Endothelial cell of umbilical vein (primary cell): ENCODE data around the gene KIF2C. TPM values are rescaled to one million over a fixed set of nuclear protein-coding genes. Genes with fewer than 3 reads are reported as not detected.

Experiments
- BruUV-seq: library from RNA; stranded (reverse); fragments of 400-500 nt; replicated peaks from 2 replicates; lab custom pipeline; 2021; lab: Mats Ljungman, UMichigan
- CTCF ChIA-PET: fragments of 300-600, 350-600 bp; sonication (Branson Sonifier 250); formaldehyde crosslinking; loops from one replicate; lab custom pipeline; 2021; ENCODE audit warnings: antibody characterized with exemption, inconsistent platforms; lab: Charles Lee
- POLR2A ChIA-PET: fragments of 300-600, 350-600 bp; sonication (Branson Sonifier 250); formaldehyde crosslinking; loops from one replicate; lab custom pipeline; 2021; ENCODE audit warnings: antibody characterized with exemption, inconsistent platforms; lab: Charles Lee
- DNase-seq: peaks from one replicate; pipeline ENCODE4 v3.0.0-alpha.2; 2011; ENCODE audit warnings: low read depth, low spot score
- FAIRE-seq: peaks from 2 replicates; lab custom pipeline; 2011; peaks lifted over from hg19 to GRCh38; lab: Jason Lieb, UNC
- H2AFZ ChIP-seq: 2 replicates; pipeline ENCODE4 v1.6.0; 2012; ENCODE audit warnings: low read depth, low read length, control low read depth, inconsistent platforms
- H3K27ac ChIP-seq: 2 replicates; pipeline ENCODE4 v1.5.1; 2011; ENCODE audit warnings: low read depth, mild to moderate bottlenecking, control low read depth, low read length, moderate library complexity; ENCODE audit not compliant: insufficient read depth
- H3K27me3 ChIP-seq, 2 experiments: 2 replicates each; pipeline versions ENCODE4 v1.6.0 to v1.6.1; 2011; ENCODE audit warnings: low read length in 2 of 2, mixed read lengths in 1 of 2; ENCODE audit not compliant: control insufficient read depth in 2 of 2, insufficient read depth in 2 of 2
- H3K36me3 ChIP-seq, 2 experiments: 2 replicates in 1 of 2; 3 replicates in 1 of 2; pipeline ENCODE4 v1.5.1; 2011; ENCODE audit warnings: low read length in 2 of 2, mild to moderate bottlenecking in 1 of 2, moderate library complexity in 1 of 2; ENCODE audit not compliant: control insufficient read depth in 2 of 2, insufficient read depth in 2 of 2; ENCODE audit errors: extremely low read depth in 1 of 2
- H3K4me1 ChIP-seq: 3 replicates; pipeline ENCODE4 v1.5.1; 2011; ENCODE audit warnings: mild to moderate bottlenecking, low read length; ENCODE audit not compliant: control insufficient read depth, insufficient read depth; ENCODE audit errors: extremely low read depth
- H3K4me2 ChIP-seq: 2 replicates; pipeline ENCODE4 v1.6.1; 2011; ENCODE audit warnings: low read length, control low read depth, mixed read lengths; ENCODE audit not compliant: insufficient read depth
- H3K4me3 ChIP-seq, 3 experiments: fragments of 200-600 bp in 1 of 3; sonication (generic), shearing (Covaris generic) in 1 of 3; replicated peaks in 1 of 3; 2 replicates each; pipeline ENCODE4 v1.5.1; 2011 to 2016; ENCODE audit warnings: control low read depth in 3 of 3, low read length in 3 of 3, mild to moderate bottlenecking in 2 of 3, inconsistent platforms in 1 of 3, low read depth in 1 of 3, moderate library complexity in 1 of 3; ENCODE audit not compliant: insufficient read depth in 1 of 3
- H3K79me2 ChIP-seq: 2 replicates; pipeline ENCODE4 v1.6.0; 2012; ENCODE audit warnings: low read length, inconsistent platforms; ENCODE audit not compliant: control insufficient read depth, insufficient read depth
- H3K9ac ChIP-seq: replicated peaks from 2 replicates; pipeline ENCODE3; 2011; ENCODE audit warnings: low read length, control low read depth; ENCODE audit not compliant: insufficient read depth; ENCODE audit errors: extremely low read depth
- H3K9me1 ChIP-seq: replicated peaks from 3 replicates; pipeline ENCODE4 v1.6.0; 2011; ENCODE audit warnings: mild to moderate bottlenecking, low read length; ENCODE audit not compliant: control insufficient read depth, insufficient read depth; ENCODE audit errors: extremely low read depth
- H3K9me3 ChIP-seq: replicated peaks from 2 replicates; pipeline ENCODE4 v1.5.1; 2012; ENCODE audit warnings: low read length, inconsistent platforms; ENCODE audit not compliant: control insufficient read depth, insufficient read depth
- H4K20me1 ChIP-seq: replicated peaks from 2 replicates; pipeline ENCODE3; 2011; ENCODE audit warnings: mild to moderate bottlenecking, low read length; ENCODE audit not compliant: control insufficient read depth, insufficient read depth; ENCODE audit errors: extremely low read depth
- EZH2 ChIP-seq: IDR thresholded peaks from 2 replicates; pipeline ENCODE4 v1.6.1; 2012; ENCODE audit warnings: borderline replicate concordance, low read depth, mild to moderate bottlenecking, moderate library complexity, low read length, inconsistent platforms; ENCODE audit not compliant: severe bottlenecking
- FOS ChIP-seq: IDR thresholded peaks from 2 replicates; pipeline ENCODE4 v1.6.1; 2011; ENCODE audit warnings: mild to moderate bottlenecking, low read length, moderate library complexity, borderline replicate concordance; ENCODE audit not compliant: insufficient read depth
- GATA2 ChIP-seq: IDR thresholded peaks from 2 replicates; pipeline ENCODE4 v1.7.0; 2011; ENCODE audit warnings: low read depth, mild to moderate bottlenecking, moderate library complexity, mixed read lengths, low read length; ENCODE audit not compliant: insufficient read length, insufficient read depth
- JUN ChIP-seq: IDR thresholded peaks from 2 replicates; pipeline ENCODE4 v1.6.1; 2011; ENCODE audit warnings: borderline replicate concordance, low read depth; ENCODE audit not compliant: insufficient read length, insufficient read depth
- MAX ChIP-seq: IDR thresholded peaks from 2 replicates; pipeline ENCODE4 v1.6.1; 2011; ENCODE audit not compliant: insufficient read depth, insufficient read length
- MYC ChIP-seq: IDR thresholded peaks from one replicate; pipeline ENCODE4 v1.6.1; 2011; ENCODE audit warnings: mild to moderate bottlenecking, low read depth, low read length
- POLR2A ChIP-seq: IDR thresholded peaks from 2 replicates; pipeline ENCODE4 v1.6.1; 2012; ENCODE audit warnings: low read depth, mild to moderate bottlenecking, control low read depth, low read length
- POLR2AphosphoS5 ChIP-seq: IDR thresholded peaks from 2 replicates; pipeline ENCODE4 v1.6.1; 2012; ENCODE audit warnings: low read depth, mild to moderate bottlenecking, control low read depth, low read length, moderate library complexity; ENCODE audit not compliant: insufficient read depth
- dilution Hi-C: fragments of 300-500 bp; cut with MboI; formaldehyde crosslinking; loops from one replicate; pipeline ENCODE4 v1.15.0; 2019; ENCODE audit warnings: low sequenced_read_pairs; ENCODE audit not compliant: extremely low pct_ligation_motif_present
- intact Hi-C: fragments of 100-400 bp; cut with micrococcal nuclease; formaldehyde crosslinking; loops from one replicate; pipeline ENCODE4 v1.10.0; 2022
- polyA plus RNA-seq, 4 experiments: library from polyadenylated mRNA; depleted of rRNA in 3 of 4; stranded (reverse) in 3 of 4; unstranded in 1 of 4; fragments of >200 nt; gene quantifications; 2 replicates each; pipeline versions ENCODE4 v1.2.1 to v1.2.3, GENCODE V29; 2011 to 2012; ENCODE audit warnings: missing spikeins in 1 of 4
- total RNA-seq: library from RNA; stranded (reverse); gene quantifications from 2 replicates; pipeline ENCODE4 v1.2.3, GENCODE V29; 2021
- TF ChIP-seq, protein P1 (sequence below), 2 donors: IDR thresholded peaks; 1 replicate in 1 of 2; 2 replicates in 1 of 2; pipeline ENCODE4 v1.5.1; 2011; ENCODE audit warnings: low read length in 2 of 2, mild to moderate bottlenecking in 2 of 2, moderate library complexity in 2 of 2, control low read depth in 1 of 2, inconsistent platforms in 1 of 2, low read depth in 1 of 2; ENCODE audit not compliant: insufficient read depth in 1 of 2; ENCODE audit errors: extremely low read depth in 1 of 2

The KIF2C gene
- total and polyA plus RNA-seq, 2 donors (not counting 3 experiments of a cell fraction or from before 2014, with no cell fraction given) = 27.1 to 53.7 TPM

DNA sequence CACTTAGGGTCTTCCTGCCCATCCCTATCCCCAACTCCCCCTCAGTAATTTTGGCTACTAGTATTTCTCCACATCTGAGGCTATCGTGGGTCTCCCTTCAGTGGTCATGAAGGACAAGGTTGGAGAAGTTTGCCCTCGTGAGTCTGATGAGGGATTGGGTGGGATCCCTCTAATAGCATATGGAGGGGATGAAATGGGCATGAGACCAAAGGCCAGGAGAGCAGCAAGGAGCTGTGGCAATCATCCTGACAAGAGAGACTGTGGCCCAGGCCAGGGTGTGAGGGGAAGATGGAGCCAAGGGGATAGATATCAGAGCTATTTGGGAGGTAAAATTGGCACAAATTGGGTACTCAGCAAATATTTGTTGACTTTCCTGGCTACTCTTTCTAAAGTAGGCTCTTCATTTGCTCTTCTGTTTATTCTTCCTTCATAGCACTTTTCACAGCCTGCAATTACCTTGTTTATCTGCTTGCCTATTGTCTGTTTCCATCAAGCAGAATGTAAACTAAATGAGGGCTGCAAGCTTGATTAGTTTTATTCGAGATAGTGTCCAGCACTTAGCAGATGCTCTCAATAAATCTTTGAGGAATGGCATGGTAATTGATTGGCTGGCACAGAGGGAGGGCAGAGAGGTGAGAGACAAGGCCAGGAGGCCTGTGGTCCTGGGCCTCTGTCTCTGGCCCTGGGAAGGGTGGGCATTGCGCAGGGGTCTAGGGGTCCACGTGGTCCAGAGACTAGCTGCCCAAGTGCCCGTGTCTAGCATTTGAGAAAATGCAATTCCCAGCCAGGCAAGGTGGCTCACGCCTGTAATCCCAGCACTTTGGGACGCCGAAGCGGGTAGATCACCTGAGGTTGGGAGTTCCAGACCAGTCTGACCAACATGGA is 59.1 kb downstream of the KIF2C start:
- no peak for DNase-seq
- no peak for FAIRE-seq
- no peak overlapping the region for H3K9ac ChIP-seq
- no peak for TF ChIP-seq MAX
- H3K4me1 ChIP-seq = peaks cover 22% of the 10 kb centered on the region
- dilution Hi-C loops (no loop called here), intact Hi-C loops (loop anchor here (5.0 kb wide), 1 partner anchor 504 kb away; no protein-coding TSS in a partner anchor)
- ChIA-PET POLR2A (interaction anchor here (0.7 to 2.3 kb wide), 2 partner anchors 19 to 24 kb away, joined by 3 to 15 read pairs; partner anchors contain the start of gene RPS8), CTCF (interaction anchor here (0.6 to 3.5 kb wide), 6 partner anchors 11 to 397 kb away, joined by 3 to 57 read pairs (median 4); partner anchors contain the start of gene BTBD19)
- peaks cover 4 to 11% of the 10 kb centered on the region in 2 experiments for H3K36me3 ChIP-seq
- H3K27me3 ChIP-seq = no peaks in the 10 kb centered on the region
- BruUV-seq = no TSS peak
- H3K9me3 ChIP-seq = no peaks in the 10 kb centered on the region
- H4K20me1 ChIP-seq = no peaks in the 10 kb centered on the region
- no peak overlapping the region for H3K27ac ChIP-seq
- H3K79me2 ChIP-seq = peaks cover 33% of the 10 kb centered on the region
- no peaks in the 10 kb centered on the region for H3K9me1 ChIP-seq
- peak overlapping the region; percentile 52 for H2AFZ ChIP-seq
- no peak overlapping the region for H3K4me2 ChIP-seq
- H3K4me3 ChIP-seq = no peak overlapping the region

- CTCF ChIA-PET = interaction anchor here (0.7 to 3.5 kb wide), 23 partner anchors 9 to 690 kb away, joined by 3 to 57 read pairs (median 5); partner anchors contain the start of genes BEST4, BTBD19, EIF2B3 and HECTD3
- no peaks in the 10 kb centered on the region for H4K20me1 ChIP-seq
- POLR2A ChIA-PET = interaction anchor here (0.5 to 3.5 kb wide), 18 partner anchors 9 to 722 kb away, joined by 3 to 75 read pairs (median 6); partner anchors contain the start of genes BEST4, BTBD19, HECTD3 and PRDX1
- H2AFZ ChIP-seq = peak within 1 kb of the TSS; percentile 72
- H3K4me2 ChIP-seq = peak within 1 kb of the TSS; percentile 60
- H3K4me1 ChIP-seq = peaks cover 22% of the 10 kb centered on the region
- peak; percentile 98 for DNase-seq
- peak; percentile 91 for FAIRE-seq
- peaks cover 4 to 20% of the 10 kb centered on the region in 2 experiments for H3K36me3 ChIP-seq
- peak within 1 kb of the TSS; percentile 87 for H3K27ac ChIP-seq
- intact Hi-C loops (loop anchor here (2.0 to 10.0 kb wide), 3 partner anchors 25 to 885 kb away; partner anchors contain the start of genes GPBP1L1, RPS8 and TMEM69), dilution Hi-C loops (no loop called here)
- H3K79me2 ChIP-seq = peaks cover 41% of the 10 kb centered on the region
- peak within 1 kb of the TSS; percentile 85 for H3K9ac ChIP-seq
- TF ChIP-seq POLR2AphosphoS5 = peak; percentile 100
- no peak for TF ChIP-seq GATA2
- TF ChIP-seq EZH2 = no peak
- TF ChIP-seq MAX = peak; percentile 85
- TF ChIP-seq, protein P1, sequence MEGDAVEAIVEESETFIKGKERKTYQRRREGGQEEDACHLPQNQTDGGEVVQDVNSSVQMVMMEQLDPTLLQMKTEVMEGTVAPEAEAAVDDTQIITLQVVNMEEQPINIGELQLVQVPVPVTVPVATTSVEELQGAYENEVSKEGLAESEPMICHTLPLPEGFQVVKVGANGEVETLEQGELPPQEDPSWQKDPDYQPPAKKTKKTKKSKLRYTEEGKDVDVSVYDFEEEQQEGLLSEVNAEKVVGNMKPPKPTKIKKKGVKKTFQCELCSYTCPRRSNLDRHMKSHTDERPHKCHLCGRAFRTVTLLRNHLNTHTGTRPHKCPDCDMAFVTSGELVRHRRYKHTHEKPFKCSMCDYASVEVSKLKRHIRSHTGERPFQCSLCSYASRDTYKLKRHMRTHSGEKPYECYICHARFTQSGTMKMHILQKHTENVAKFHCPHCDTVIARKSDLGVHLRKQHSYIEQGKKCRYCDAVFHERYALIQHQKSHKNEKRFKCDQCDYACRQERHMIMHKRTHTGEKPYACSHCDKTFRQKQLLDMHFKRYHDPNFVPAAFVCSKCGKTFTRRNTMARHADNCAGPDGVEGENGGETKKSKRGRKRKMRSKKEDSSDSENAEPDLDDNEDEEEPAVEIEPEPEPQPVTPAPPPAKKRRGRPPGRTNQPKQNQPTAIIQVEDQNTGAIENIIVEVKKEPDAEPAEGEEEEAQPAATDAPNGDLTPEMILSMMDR (IDR thresholded peaks at IDR 0.05; ENCODE audit: extremely low read depth in 1 of 2, insufficient read depth in 1 of 2, low read depth in 1 of 2, low read length in 2 of 2) = peak; percentile 93 to 96
- peak; percentile 22 for TF ChIP-seq FOS
- TF ChIP-seq POLR2A = peak; percentile 100
- no peak for TF ChIP-seq JUN
- peak; percentile 86 for TF ChIP-seq MYC
- TSS peak; percentile 86 for BruUV-seq
- H3K9me1 ChIP-seq = no peaks in the 10 kb centered on the region
- H3K4me3 ChIP-seq = peak within 1 kb of the TSS; percentile 68 to 75 (median 69)
- H3K9me3 ChIP-seq = no peaks in the 10 kb centered on the region
- H3K27me3 ChIP-seq = no peaks in the 10 kb centered on the region
Observed at GRCh38 chr1:44799770-44800584, 60.3 kb downstream of the KIF2C start, which contains the start of gene PLK3. Gene PLK3 (plus strand): TSS chr1:44800377. CDS start chr1:44800464, 87 bp downstream.
